Urothelium cell line (cell line): ENCODE data around the gene PDSS2.
"Not testable (repeated sequence)": the region's sequence is repeated elsewhere in the genome, so short reads cannot be mapped to it uniquely, and the experiment has no call there.

Experiments used
- DNase-seq: peaks from one replicate; pipeline ENCODE4 v3.0.0; 2011; ENCODE audit warnings: low spot score, mixed read lengths
- FAIRE-seq: peaks from 2 replicates; lab custom pipeline; 2011; peaks lifted over from hg19 to GRCh38; lab: Jason Lieb, UNC

Gene PDSS2

GRCh38 chr6:107231243-107231642, 228.1 kb downstream of the PDSS2 start:
- FAIRE-seq: no peak

GRCh38 chr6:107230448-107230847, 228.9 kb downstream of the PDSS2 start:
- no peak for DNase-seq

More at GRCh38 chr6:107231243-107231642, 228.1 kb downstream of the PDSS2 start:
- no peak for DNase-seq

DNA sequence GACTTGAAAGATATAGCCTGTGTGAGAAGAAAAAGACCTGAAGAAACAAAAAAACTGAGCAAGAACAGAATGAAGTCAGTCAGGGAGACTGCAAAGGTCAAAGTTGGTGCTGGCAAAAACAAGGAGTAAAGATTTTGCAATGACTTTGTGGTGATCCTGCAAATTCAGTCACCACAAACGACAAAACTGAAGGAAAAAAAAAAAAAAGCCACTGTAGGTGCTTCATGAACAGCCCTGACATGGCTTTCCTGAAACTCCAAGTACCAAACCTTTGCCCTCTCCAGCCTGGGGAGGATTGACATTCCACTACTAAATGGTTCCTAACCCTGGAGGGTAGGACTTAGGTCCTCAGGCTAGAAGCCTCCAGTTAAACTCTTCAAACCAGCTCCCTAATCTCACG, 229.3 kb downstream of the PDSS2 start:
- no peak for DNase-seq

More at GRCh38 chr6:107230448-107230847, 228.9 kb downstream of the PDSS2 start:
- FAIRE-seq: no peak

GRCh38 chr6:107228754-107229153, 230.6 kb downstream of the PDSS2 start:
- DNase-seq: no peak
- FAIRE-seq: no peak

More for the DNA sequence above, 229.3 kb downstream of the PDSS2 start:
- FAIRE-seq: no peak

DNA sequence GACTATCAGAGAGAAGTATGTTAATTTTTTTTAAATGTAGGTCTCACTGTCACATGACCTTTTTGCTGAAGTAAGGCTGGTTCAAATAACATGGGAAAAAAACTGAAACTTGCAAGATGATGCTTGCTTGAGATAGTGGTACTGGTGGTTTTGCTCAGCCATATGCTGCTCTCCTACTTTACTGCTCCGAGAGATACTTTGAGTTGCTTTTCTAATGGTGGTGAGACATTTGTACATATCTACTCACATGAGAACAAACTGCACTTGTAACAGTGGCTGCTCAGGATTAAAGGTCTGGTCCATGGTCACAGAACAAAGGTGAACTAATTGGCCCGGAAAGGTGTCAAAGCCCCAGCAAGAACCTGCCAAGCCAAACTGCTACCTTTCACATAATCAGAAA, 237.8 kb downstream of the PDSS2 start:
- DNase-seq (no peak), FAIRE-seq (no peak)

DNA sequence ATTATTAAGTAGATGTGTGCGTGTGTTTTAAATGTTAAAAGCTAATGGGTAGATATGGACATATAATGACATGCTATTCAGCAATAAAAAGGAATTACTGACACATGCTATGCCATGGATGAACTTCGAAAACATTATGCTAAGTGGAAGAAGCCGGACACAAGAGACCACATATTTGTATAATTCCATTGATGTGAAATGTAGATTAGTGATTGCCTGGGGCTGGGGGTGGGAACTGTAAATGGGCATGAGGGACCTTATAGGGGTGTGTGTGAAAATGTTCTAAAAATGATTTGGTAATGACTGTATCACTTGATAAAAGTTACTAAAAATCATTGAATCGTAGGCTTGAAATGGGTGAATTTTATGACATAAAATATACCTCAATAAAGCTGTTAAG, 239.5 kb downstream of the PDSS2 start:
- FAIRE-seq (no peak), DNase-seq (no peak)

- FAIRE-seq (no peak), DNase-seq (no peak)
These were observed 241.2 kb downstream of the PDSS2 start for GRCh38 chr6:107218142-107218541.

- DNase-seq (no peak), FAIRE-seq (no peak)
These were observed 242.1 kb downstream of the PDSS2 start for GRCh38 chr6:107217248-107217647.

DNA sequence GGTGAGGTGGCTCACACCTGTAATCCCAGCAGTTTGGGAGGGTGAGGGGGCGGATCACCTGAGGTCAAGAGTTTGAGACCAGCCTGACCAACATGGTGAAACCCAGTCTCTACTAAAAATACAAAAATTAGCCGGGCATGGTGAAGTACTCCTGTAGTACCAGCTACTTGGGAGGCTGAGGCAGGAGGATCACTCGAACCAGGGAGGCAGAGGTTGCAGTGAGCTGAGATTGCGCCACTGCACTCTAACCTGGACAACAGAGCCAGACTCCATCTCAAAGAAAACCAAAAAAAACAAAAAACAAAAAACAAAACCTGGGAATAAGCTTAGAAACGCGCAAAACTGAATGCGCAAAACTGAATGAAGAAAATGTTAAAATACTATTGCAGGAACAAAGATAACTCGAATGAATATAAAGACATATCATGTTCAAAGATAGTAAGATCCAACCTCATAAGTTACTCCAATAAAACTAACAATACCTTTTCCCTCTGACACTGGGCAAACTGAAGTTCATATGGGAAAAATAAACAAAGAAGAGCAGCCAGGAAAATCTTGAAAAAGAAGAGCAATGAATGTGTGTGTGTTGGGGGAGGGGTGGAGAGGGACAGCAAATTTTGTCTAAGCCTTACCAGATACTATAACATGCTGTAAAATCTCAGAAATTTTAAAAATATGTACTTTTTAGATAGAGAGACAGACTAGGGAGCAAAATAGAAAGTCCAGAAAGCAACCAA, 243.0 kb downstream of the PDSS2 start:
- FAIRE-seq (no peak), DNase-seq (no peak)

- FAIRE-seq (no peak), DNase-seq (no peak)
These were observed 244.0 kb downstream of the PDSS2 start for GRCh38 chr6:107215334-107215733.

DNA sequence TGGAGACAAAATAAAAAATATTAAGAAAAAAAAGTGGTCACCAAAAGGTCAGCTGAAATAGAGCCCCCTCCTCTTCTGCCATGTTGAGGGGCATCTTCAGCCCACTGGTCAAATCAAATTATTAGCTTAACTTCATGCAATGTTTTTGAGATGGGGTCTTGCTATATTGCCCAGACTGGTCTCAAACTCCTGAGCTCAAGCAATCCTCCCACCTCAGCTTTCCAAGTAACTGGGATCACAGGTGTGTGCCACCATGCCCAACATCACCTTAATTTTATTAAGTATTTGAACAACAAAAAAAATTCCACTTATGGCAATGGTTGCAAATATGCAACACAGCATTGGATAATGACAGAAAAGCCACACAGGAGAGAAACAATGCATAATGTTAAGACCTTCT, 244.7 kb downstream of the PDSS2 start:
- FAIRE-seq: no peak

GRCh38 chr6:107209406-107210305, 249.7 kb downstream of the PDSS2 start:
- FAIRE-seq (no peak), DNase-seq (no peak)

More for the DNA sequence above, 244.7 kb downstream of the PDSS2 start:
- DNase-seq: no peak

DNA sequence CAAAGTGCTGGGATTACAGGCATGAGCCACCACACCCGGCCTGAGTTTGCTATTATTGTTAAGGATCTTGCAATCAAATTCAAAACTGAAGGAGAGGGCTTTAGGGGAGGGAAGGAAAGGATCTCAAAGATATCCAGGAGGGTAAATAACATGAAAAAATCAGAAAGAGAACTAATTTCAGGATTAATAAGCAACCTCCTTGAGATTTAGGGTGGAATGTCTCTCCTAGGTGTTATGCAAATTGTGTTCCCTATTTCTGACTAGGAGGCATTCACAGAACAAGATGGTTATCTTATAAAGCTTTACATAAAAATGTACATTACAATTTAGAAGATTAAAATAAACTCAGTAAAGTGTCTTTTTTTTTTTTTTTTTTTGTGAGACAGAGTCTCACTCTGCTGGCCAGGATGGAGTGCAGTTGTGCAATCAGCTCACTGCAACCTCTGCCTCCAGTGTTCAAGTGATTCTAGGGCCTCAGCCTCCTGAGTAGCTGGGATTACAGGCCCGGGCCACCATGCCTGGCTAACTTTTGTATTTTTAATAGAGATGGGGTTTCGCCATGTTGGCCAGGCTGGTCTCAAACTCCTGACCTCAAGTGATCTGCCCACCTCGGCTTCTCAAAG, 252.0 kb downstream of the PDSS2 start:
- no peak for DNase-seq
- no peak for FAIRE-seq

DNA sequence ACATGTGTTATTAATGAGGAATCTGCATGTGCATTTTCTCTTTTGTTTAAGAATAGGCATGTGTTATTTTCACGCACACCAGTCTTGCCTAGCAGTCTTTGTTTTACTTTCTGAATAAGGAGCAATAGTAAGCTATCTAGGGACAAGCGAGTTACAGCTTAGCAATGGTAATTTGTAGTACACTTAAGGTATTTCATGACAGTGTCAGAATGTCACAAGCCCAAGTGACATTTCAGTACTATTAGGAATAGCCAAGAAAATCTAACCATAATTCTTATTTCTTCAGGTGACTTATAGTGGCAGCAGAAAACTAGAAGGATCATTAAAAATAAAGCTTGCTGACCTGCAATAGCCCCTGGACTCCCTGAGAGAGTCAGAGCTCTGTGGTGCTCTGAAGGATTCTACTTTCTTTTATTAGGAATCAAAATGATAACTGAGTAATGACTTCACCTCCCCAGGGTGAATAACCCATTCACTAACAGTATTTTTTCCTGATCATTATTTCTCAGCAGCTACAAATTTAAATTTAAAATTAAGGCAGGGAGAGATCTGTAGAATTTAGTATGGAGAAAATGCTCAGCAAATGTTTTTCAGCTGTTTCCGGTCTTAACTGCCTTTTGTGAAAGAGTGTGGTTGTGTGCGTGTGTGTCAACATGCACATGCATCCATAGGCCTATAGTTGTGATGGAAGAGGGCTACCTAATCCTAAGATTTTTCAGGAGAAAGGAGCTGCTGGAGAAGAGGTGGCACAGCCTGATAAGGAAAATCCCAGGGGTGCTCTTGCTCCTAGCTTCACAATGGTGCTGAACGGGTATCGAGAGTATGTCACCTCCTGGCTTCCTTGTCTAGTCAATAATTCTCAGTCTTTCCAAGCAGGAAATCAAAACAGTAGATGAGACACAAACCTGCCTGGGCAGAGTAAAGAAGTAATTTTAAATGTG, 254.0 kb downstream of the PDSS2 start:
- DNase-seq (no peak), FAIRE-seq (no peak)

GRCh38 chr6:107202876-107203468, 256.4 kb downstream of the PDSS2 start:
- DNase-seq: no peak
- FAIRE-seq: no peak

DNA sequence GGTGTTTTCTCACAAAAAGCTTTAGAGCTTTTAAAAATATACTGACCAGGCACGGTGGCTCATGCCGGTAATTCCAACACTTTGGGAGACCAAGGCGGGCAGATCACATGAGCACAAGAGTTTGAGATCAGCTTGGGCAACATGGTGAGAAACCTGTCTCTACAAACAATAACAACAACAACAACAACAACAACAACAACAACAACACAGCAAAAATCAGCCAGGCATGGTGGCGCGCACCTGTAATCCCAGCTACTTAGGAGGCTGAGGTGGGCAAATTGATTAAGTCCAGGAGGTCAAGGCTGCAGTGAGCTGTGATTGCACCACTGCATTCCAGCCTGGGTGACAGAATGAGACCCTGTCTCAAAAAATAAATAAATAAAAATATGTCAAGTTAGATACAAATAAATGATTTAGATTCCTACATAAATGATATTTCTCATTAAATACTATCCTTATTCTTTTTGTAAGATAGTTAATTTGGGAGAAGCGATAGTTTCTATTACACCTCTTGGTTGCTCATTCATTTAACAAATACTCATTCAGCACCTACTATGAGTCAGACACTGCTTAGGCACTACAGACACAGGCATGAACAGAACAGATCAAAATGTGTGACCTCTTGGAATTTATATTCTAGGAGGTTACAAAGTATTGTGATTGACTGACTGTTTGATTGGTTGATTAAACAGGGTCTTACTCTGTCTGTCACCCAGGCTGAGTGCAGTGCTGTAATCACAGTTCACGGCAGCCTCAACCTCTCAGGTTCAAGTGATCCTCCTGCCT, 260.5 kb downstream of the PDSS2 start:
- DNase-seq (no peak), FAIRE-seq (no peak)

DNA sequence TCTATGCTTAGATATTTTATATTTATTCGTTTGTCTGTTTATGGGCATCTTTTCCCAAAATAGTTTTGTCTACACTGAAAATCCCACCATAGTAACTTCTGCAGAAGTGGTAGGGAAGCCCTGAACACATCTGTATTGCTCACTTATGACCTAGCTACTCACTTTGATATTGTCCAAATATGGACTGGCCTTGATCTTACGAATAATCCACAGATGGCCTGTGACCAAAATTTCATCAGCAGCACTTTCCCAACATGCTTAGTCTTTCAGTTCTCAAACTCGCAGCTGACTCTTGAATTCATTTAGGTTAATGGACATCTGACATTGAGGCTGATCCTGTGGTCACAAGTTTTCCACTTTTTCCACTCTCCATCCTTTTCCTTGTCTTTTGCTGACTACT, 263.2 kb downstream of the PDSS2 start:
- no peak for FAIRE-seq

DNA sequence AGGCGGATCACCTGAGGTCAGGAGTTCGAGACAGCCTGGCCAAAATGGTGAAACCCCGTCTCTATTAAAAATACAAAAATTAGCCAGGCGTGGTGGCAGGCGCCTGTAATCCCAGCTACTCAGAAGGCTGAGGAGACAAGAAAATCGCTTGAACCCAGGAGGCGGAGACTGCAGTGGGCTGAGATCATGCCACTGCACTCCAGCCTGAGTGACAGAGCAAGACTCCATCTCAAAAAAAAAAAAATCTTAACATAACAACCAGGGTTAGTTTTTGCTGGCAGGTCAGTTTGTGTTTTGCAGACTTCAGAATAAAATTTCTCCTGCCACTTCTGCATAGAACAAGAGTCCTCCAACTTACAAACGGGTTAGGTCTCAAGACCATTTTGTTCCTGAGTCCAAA, 264.6 kb downstream of the PDSS2 start:
- FAIRE-seq, DNase-seq: not testable (repeated sequence)

More for the DNA sequence above, 263.2 kb downstream of the PDSS2 start:
- no peak for DNase-seq

DNA sequence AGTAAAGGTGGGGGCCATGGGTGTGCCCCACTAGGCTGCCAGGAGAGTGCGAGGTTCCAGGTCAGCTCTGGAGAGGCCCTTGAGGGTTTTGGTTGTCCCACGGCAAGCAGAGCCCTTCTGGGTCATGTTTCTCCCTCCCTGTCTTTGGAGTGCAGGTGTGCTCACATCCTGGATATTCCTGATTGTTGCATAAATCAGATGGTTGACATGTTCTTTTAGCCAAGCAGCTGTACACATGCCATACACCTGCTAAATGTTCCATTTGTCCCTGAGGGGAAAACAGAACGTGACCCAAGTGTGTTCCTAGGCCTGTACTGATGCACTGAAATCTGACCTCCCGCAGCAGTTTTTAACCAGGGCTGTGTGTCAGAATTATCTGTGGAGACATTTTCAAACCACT, 266.5 kb downstream of the PDSS2 start:
- FAIRE-seq: no peak

More for the DNA sequence above, 266.5 kb downstream of the PDSS2 start:
- DNase-seq: no peak
